Measurements from ENCODE around the gene EHD2.
"Not testable (repeated sequence)": the region's sequence is repeated elsewhere in the genome, so short reads cannot be mapped to it uniquely, and the experiment has no call there.

EHD2 gene

GRCh38 chr19:47777245-47778048 is 64.2 kb downstream of the EHD2 start:
- DNase-seq: not testable (repeated sequence)

GRCh38 chr19:47778049-47778953 is 65.1 kb downstream of the EHD2 start, which contains the start of gene SELENOW:
Gene SELENOW (plus strand): TSS chr19:47778703. CDS start chr19:47778786, 83 bp downstream.
- DNase-seq: peak; percentile 85

- DNase-seq: peak; percentile 24
These were observed 65.7 kb downstream of the EHD2 start for GRCh38 chr19:47778954-47779351.

- DNase-seq: no peak
These were observed 66.4 kb downstream of the EHD2 start for GRCh38 chr19:47779524-47780214.

- DNase-seq: no peak
These were observed 67.0 kb downstream of the EHD2 start for GRCh38 chr19:47780215-47780551.

- DNase-seq: no peak
These were observed 68.5 kb downstream of the EHD2 start for GRCh38 chr19:47781590-47782262.

- DNase-seq: no peak
These were observed 73.3 kb downstream of the EHD2 start for GRCh38 chr19:47786566-47786965.

- DNase-seq: not testable (repeated sequence)
These were observed 74.1 kb downstream of the EHD2 start for GRCh38 chr19:47787307-47787706.

- not testable (repeated sequence) for DNase-seq
These were observed 76.6 kb downstream of the EHD2 start for GRCh38 chr19:47789811-47790210.

GRCh38 chr19:47790398-47790814 is 77.2 kb downstream of the EHD2 start:
- DNase-seq: peak; percentile 95

- DNase-seq: no peak
These were observed 79.4 kb downstream of the EHD2 start for GRCh38 chr19:47792616-47793015.
